AG09319 (cell line): ENCODE results near the gene ARL15.
"Not testable (repeated sequence)": the region's sequence is repeated elsewhere in the genome, so short reads cannot be mapped to it uniquely, and the experiment has no call there.

Experiments used
- DNase-seq: peaks from one replicate; pipeline ENCODE4 v3.0.0-alpha.2; 2010; ENCODE audit warnings: low read depth; ENCODE audit errors: extremely low read depth
- TF ChIP-seq, protein P1 (sequence below): IDR thresholded peaks from 2 replicates; pipeline ENCODE4 v1.5.1; 2011; ENCODE audit warnings: low read depth, mild to moderate bottlenecking, inconsistent platforms, low read length, moderate library complexity

ARL15 gene

DNA sequence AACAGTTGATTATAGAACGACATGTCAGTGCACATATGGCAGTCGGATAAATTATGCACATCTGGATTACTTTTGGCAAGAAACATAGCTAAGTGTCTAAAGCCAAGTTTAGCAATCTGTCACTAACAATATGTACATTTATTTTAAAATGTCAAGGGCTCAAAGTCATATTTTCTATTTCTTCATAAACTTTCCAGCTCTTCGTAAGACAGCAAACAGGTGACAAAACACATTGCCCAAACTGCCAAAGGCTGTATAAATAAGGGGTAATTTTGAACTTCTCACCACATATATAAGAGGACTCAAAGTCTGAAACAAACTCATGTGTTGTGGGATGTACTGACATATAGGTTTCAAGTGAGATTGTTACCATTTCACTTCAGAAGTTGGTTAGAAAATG is 237.2 kb downstream of the ARL15 start:
- TF ChIP-seq, protein P1, sequence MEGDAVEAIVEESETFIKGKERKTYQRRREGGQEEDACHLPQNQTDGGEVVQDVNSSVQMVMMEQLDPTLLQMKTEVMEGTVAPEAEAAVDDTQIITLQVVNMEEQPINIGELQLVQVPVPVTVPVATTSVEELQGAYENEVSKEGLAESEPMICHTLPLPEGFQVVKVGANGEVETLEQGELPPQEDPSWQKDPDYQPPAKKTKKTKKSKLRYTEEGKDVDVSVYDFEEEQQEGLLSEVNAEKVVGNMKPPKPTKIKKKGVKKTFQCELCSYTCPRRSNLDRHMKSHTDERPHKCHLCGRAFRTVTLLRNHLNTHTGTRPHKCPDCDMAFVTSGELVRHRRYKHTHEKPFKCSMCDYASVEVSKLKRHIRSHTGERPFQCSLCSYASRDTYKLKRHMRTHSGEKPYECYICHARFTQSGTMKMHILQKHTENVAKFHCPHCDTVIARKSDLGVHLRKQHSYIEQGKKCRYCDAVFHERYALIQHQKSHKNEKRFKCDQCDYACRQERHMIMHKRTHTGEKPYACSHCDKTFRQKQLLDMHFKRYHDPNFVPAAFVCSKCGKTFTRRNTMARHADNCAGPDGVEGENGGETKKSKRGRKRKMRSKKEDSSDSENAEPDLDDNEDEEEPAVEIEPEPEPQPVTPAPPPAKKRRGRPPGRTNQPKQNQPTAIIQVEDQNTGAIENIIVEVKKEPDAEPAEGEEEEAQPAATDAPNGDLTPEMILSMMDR = no peak
- no peak for DNase-seq

- TF ChIP-seq, protein P1 = no peak
- no peak for DNase-seq
Measured at GRCh38 chr5:54066433-54066832, 243.9 kb downstream of the ARL15 start.

DNA sequence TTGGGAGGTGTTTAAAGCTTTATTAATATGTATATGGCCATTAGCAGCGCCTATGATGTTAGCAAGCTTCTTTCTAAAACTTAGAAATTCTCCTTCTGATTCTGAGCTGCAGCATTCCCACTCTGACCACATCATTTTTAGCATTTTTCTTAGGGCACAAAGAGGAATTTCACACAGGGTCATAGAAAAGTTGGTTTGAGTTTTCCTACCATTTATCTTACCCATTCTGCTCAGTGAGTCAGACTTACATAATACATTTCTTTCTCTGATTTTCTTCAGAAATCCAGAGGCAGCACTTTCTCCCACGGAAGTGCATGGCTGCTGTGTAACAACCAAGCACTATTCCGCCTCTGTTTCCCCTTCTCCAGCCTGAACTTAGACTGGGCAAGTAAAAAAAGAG is 246.6 kb downstream of the ARL15 start:
- DNase-seq = peak; percentile 53
- TF ChIP-seq, protein P1 = no peak

DNA sequence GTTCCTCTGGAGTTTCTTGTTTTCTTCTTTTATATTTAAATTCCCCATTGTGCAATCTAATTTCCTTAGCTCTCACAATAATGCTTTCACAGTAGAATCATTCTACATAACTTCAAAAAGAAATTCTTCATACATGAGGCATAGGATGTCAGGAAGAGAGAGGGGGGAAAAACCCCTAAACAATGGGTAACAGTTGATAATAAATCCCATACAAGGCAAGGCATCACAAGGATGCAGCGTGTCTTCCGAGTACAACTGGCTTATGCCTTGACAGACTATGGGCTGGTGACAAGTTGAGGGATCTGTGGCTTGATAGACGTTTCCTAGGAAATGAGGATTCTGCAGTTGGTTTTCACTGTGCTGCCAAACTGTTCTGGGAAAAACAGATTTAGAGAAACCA is 247.4 kb downstream of the ARL15 start:
- DNase-seq = no peak
- TF ChIP-seq, protein P1 = no peak

GRCh38 chr5:54060919-54061318 is 249.5 kb downstream of the ARL15 start:
- not testable (repeated sequence) for DNase-seq

- TF ChIP-seq, protein P1 = no peak
- DNase-seq = peak; percentile 56
Measured at GRCh38 chr5:54049963-54050362, 260.4 kb downstream of the ARL15 start.

- TF ChIP-seq, protein P1 = no peak
- DNase-seq = no peak
Measured at GRCh38 chr5:54049144-54049543, 261.2 kb downstream of the ARL15 start.

GRCh38 chr5:54045077-54045792 is 265.1 kb downstream of the ARL15 start:
- DNase-seq = no peak
- TF ChIP-seq, protein P1 = no peak

DNA sequence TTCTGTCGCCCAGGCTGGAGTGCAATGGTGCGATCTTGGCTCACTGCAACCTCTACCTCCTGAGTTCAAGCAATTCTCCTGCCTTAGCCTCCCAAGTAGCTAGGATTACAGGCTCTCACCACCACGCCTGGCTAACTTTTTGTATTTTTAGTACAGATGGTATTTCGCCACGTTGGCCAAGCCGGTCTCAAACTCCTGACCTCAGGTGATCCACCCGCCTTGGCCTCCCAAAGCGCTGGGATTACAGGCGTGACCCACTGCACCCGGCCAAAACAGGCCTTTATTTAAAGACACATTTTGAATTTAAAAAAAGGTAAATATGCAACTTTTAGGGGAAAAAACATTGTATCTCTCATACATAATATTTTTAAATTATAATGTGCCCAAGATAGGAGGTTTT is 266.1 kb downstream of the ARL15 start:
- not testable (repeated sequence) for DNase-seq
